Suprapubic skin (tissue), 4 donors: Measurements from ENCODE around the gene SLC25A20. TPM values are rescaled to one million over a fixed set of nuclear protein-coding genes. Genes with fewer than 3 reads are reported as not detected.

Experiments used
- DNase-seq, 2 donors: peaks; one replicate each; pipeline ENCODE4 v3.0.0-alpha.2; 2019; ENCODE audit warnings: low spot score in 2 of 2
- H3K27ac ChIP-seq: fragments of 200-600 bp; sonication (generic); one replicate; pipeline ENCODE4 v1.5.1; 2019
- H3K27me3 ChIP-seq: fragments of 200-600 bp; sonication (generic); one replicate; pipeline ENCODE4 v1.5.1; 2019
- H3K36me3 ChIP-seq: fragments of 200-600 bp; sonication (generic); one replicate; pipeline ENCODE4 v1.5.1; 2019
- H3K4me1 ChIP-seq: fragments of 200-600 bp; sonication (generic); one replicate; pipeline ENCODE4 v1.5.1; 2019
- H3K4me3 ChIP-seq: fragments of 200-600 bp; sonication (generic); one replicate; pipeline ENCODE4 v1.5.1; 2019; ENCODE audit warnings: mild to moderate bottlenecking
- H3K9me3 ChIP-seq: fragments of 200-600 bp; sonication (generic); one replicate; pipeline ENCODE4 v1.5.1; 2019
- EP300 ChIP-seq: sonication (generic); formaldehyde crosslinking; IDR thresholded peaks from one replicate; pipeline ENCODE4 v1.6.1; 2017; ENCODE audit warnings: antibody characterized with exemption
- POLR2A ChIP-seq, 2 donors: fragments of 450-650 bp; IDR thresholded peaks; one replicate each; pipeline ENCODE4 v1.6.1; 2017; ENCODE audit warnings: antibody characterized with exemption in 2 of 2, mild to moderate bottlenecking in 2 of 2, moderate library complexity in 2 of 2
- POLR2AphosphoS5 ChIP-seq, 3 donors: sonication (generic); formaldehyde crosslinking; IDR thresholded peaks; one replicate each; pipeline ENCODE4 v1.6.1; 2017; ENCODE audit warnings: antibody characterized with exemption in 3 of 3
- WGBS: methylation state at CpG from one replicate; pipeline ENCODE4 v1.1.5; 2018; 5-methylcytosine and 5-hydroxymethylcytosine counted together
- total RNA-seq, 4 donors: library from RNA; depleted of rRNA; stranded (reverse); fragments of >200 nt; gene quantifications; one replicate each; pipeline ENCODE4 v1.1.0, GENCODE V29; 2016
- TF ChIP-seq, protein P1 (sequence below), 2 donors: fragments of 200-600 bp in 1 of 2; fragments of 450-650 bp in 1 of 2; sonication (generic) in 1 of 2; IDR thresholded peaks; one replicate each; pipeline ENCODE4 v1.5.1; 2016 to 2019; ENCODE audit warnings: antibody characterized with exemption in 2 of 2, mild to moderate bottlenecking in 1 of 2, moderate library complexity in 1 of 2

The SLC25A20 gene
- total RNA-seq, 4 donors from 2014 or later: 11.3 to 23.7 (median 17.9) TPM

DNA sequence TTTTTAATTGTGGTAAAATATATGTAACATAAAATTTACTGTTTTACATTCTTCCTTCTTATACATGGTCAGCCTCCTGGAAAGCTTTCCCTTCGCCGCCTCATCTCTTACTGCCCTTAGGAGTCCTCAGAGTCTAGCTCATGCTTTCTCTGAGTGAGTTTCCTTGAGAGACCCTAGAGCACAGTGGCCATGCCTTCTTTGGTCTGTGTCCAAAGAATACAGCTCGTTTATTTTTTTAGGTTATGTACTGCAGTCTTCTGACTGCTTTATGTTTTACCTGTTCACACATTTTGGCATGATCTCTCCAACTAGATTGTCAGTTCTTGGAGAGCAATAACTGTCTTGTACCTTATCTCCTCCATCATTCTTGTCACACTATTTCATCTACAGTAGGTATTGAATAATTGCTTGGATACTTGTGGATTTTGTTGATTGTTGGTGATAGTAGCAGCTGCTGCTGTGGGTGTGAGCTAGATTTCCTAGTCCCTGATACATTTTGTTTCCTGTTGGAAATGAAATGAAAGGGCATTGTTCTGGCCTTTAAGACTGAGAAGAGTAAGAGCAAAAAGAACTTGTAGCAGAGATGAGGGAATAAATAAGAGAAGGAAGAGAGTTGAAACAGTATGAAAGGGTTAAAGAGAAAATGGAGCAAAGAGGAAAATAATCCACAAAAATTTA lies 30.8 kb upstream of the SLC25A20 start:
- Histone ChIP-seq H3K9me3 (no peaks in the 10 kb centered on the region), H3K36me3 (peaks cover 34% of the 10 kb centered on the region), H3K4me1 (peaks cover 56% of the 10 kb centered on the region), H3K4me3 (no peak overlapping the region), H3K27me3 (no peaks in the 10 kb centered on the region), H3K27ac (no peak overlapping the region)
- DNase-seq: no peak
- 59% methylated on average over 3 of the region's 3 CpGs for WGBS
- no peak for TF ChIP-seq POLR2AphosphoS5 (IDR thresholded peaks at IDR 0.05)
- no peak for TF ChIP-seq POLR2A (IDR thresholded peaks at IDR 0.05)
- TF ChIP-seq, protein P1, sequence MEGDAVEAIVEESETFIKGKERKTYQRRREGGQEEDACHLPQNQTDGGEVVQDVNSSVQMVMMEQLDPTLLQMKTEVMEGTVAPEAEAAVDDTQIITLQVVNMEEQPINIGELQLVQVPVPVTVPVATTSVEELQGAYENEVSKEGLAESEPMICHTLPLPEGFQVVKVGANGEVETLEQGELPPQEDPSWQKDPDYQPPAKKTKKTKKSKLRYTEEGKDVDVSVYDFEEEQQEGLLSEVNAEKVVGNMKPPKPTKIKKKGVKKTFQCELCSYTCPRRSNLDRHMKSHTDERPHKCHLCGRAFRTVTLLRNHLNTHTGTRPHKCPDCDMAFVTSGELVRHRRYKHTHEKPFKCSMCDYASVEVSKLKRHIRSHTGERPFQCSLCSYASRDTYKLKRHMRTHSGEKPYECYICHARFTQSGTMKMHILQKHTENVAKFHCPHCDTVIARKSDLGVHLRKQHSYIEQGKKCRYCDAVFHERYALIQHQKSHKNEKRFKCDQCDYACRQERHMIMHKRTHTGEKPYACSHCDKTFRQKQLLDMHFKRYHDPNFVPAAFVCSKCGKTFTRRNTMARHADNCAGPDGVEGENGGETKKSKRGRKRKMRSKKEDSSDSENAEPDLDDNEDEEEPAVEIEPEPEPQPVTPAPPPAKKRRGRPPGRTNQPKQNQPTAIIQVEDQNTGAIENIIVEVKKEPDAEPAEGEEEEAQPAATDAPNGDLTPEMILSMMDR (IDR thresholded peaks at IDR 0.05): no peak
- no peak for TF ChIP-seq EP300

DNA sequence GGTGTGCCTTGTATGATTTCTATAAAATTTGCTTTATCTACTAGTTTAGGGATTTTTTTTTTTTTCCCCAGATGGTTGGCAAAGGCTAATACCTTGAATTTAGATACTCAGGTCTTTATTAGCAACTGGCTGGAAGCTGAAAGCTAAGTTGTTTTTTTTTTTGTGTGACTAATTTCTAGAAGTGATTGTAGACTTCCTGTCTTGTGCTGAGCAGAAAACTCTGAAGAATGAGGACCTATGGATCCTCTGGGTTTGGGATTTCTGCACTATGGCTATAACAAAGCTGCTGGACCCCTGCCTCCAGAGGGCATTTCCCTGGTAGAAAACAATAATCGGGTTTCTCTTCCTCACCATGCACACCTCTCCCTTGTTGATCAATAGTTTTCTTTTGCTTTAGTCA lies 30.0 kb upstream of the SLC25A20 start:
- H3K27ac ChIP-seq: no peak overlapping the region
- peaks cover 35% of the 10 kb centered on the region for H3K36me3 ChIP-seq
- no peaks in the 10 kb centered on the region for H3K27me3 ChIP-seq
- no peaks in the 10 kb centered on the region for H3K9me3 ChIP-seq
- TF ChIP-seq, protein P1 (IDR thresholded peaks at IDR 0.05): no peak
- H3K4me1 ChIP-seq: peaks cover 56% of the 10 kb centered on the region
- H3K4me3 ChIP-seq: no peak overlapping the region
- no peak for DNase-seq
- WGBS: 81% methylated on average over 1 of the region's 1 CpG

DNA sequence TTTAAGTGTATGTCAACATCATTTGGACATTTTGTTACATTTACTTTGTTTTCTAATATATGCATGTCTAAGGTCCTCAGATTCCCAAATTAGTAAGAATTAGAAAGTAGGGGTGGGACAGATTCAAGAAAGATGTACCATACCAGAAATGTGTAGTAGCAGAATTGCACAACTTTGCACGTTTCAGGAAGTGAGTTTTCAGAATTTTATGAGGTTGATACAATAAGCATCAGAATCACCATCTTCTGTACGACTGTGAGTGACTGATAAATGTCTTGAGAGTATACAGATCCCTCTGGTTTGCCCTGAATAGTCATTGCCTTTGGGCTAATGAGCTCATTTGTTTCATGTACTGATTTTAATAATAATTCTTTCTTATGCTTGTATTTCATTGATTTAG lies 29.2 kb upstream of the SLC25A20 start:
- no peak overlapping the region for H3K4me3 ChIP-seq
- peaks cover 56% of the 10 kb centered on the region for H3K4me1 ChIP-seq
- WGBS: 35% methylated on average over 2 of the region's 2 CpGs
- TF ChIP-seq, protein P1 (IDR thresholded peaks at IDR 0.05): no peak
- no peak for TF ChIP-seq POLR2A (IDR thresholded peaks at IDR 0.05)
- TF ChIP-seq POLR2AphosphoS5 (IDR thresholded peaks at IDR 0.05): no peak
- TF ChIP-seq EP300: no peak
- no peak overlapping the region for H3K27ac ChIP-seq
- DNase-seq: no peak
- H3K36me3 ChIP-seq: peaks cover 36% of the 10 kb centered on the region
- no peaks in the 10 kb centered on the region for H3K9me3 ChIP-seq
- no peaks in the 10 kb centered on the region for H3K27me3 ChIP-seq

DNA sequence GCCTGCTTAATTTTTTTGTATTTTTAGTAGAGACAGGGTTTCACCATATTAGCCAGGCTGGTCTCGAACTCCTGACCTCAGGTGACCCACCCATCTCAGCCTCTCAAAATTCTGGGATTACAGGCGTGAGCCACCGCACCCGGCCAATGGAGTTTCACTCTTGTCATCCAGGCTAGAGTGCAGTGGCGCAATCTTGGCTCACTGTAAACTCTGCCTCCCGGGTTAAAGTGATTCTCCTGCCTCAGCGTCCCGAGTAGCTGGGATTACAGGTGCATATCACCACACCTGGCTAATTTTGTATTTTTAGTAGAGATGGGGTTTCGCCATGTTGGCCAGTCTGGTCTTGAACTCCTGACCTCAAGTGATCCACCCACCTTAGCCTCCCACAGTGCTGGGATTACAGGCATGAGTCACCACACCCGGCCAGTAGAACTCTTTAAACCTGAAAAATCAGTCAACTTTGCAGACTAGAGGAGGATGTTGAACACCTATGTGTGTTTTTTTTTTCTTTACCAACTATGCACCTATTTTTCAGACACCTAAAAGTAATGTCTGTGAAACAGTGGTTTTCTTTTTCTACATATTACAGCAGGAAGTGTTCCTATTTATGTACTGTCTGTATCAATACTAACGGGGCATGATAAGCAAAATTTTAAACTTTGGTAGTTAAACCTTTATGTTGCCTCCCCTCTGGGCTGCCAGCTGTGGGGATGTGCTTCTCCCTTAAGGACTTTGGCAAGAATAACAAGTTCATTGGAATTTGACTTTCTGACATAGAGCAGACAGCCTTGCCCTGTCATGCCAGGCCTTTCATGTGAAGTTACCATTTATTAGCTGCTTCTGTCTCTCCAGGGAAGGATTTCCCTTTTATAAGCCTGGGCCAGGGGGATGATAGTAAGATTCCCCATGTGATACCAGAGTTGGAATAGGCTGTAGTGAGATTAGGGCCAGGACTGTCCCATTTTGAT lies 28.0 kb upstream of the SLC25A20 start:
- Histone ChIP-seq H3K9me3 (no peaks in the 10 kb centered on the region), H3K27ac (no peak overlapping the region), H3K27me3 (no peaks in the 10 kb centered on the region), H3K4me3 (no peak overlapping the region), H3K36me3 (peaks cover 39% of the 10 kb centered on the region), H3K4me1 (peaks cover 48% of the 10 kb centered on the region)
- DNase-seq: no peak
- TF ChIP-seq, protein P1 (IDR thresholded peaks at IDR 0.05): no peak
- no peak for TF ChIP-seq POLR2AphosphoS5 (IDR thresholded peaks at IDR 0.05)
- no peak for TF ChIP-seq POLR2A (IDR thresholded peaks at IDR 0.05)
- TF ChIP-seq EP300: no peak
- WGBS: 76% methylated on average over 11 of the region's 11 CpGs
